ENCODE data around the gene KCNC3.

KCNC3 gene

GRCh38 chr19:50285833-50286232 is 43.3 kb downstream of the KCNC3 start:
- no peak for DNase-seq (ENCODE audit: low spot score)
- no peak for TF ChIP-seq CTCF (IDR thresholded peaks at IDR 0.05; ENCODE audit: extremely low read depth, missing control alignments)

GRCh38 chr19:50281491-50281890 is 47.7 kb downstream of the KCNC3 start:
- TF ChIP-seq CTCF (IDR thresholded peaks at IDR 0.05; ENCODE audit: extremely low read depth, missing control alignments): no peak
- no peak for DNase-seq (ENCODE audit: low spot score)

- DNase-seq (ENCODE audit: low spot score): no peak
- no peak for TF ChIP-seq CTCF (IDR thresholded peaks at IDR 0.05; ENCODE audit: extremely low read depth, missing control alignments)
Observed at GRCh38 chr19:50280983-50281382, 48.2 kb downstream of the KCNC3 start.

- DNase-seq (ENCODE audit: low spot score): no peak
- TF ChIP-seq CTCF (IDR thresholded peaks at IDR 0.05; ENCODE audit: extremely low read depth, missing control alignments): no peak
Observed at GRCh38 chr19:50280074-50280473, 49.1 kb downstream of the KCNC3 start.

- TF ChIP-seq CTCF (IDR thresholded peaks at IDR 0.05; ENCODE audit: extremely low read depth, missing control alignments): no peak
- DNase-seq (ENCODE audit: low spot score): no peak
Observed at GRCh38 chr19:50277966-50278580, 51.1 kb downstream of the KCNC3 start.

DNA sequence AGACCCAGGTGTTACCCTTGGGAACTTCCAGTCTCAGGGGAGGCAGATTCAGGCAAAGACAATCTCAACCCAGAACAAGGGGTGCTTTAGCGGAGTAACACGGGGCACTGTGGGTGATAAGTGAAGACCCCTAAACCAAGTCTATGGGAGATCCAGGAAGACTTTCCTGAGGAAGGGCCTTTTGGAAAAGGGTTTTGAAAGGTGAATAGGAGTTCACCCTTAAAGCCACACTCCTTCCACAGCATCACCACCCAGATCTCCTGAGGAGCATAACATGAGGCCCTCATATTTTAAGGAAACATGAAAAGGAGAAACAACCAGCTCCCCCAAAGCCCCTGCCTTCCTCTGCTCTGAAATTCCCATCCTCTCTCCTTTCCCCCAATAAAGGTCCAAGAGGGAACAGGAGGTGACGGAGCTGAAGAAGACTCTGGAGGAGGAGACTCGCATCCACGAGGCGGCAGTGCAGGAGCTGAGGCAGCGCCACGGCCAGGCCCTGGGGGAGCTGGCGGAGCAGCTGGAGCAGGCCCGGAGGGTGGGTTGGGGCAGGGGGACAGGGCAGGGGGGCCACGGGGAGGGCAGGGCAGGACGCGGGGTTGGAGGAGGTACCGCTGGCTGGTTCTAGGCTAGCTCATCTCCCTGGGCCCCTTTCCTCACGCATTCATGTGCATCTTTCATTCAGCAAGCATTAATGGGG is 52.7 kb downstream of the KCNC3 start:
- TF ChIP-seq CTCF (IDR thresholded peaks at IDR 0.05; ENCODE audit: extremely low read depth, missing control alignments): no peak
- no peak for DNase-seq (ENCODE audit: low spot score)

DNA sequence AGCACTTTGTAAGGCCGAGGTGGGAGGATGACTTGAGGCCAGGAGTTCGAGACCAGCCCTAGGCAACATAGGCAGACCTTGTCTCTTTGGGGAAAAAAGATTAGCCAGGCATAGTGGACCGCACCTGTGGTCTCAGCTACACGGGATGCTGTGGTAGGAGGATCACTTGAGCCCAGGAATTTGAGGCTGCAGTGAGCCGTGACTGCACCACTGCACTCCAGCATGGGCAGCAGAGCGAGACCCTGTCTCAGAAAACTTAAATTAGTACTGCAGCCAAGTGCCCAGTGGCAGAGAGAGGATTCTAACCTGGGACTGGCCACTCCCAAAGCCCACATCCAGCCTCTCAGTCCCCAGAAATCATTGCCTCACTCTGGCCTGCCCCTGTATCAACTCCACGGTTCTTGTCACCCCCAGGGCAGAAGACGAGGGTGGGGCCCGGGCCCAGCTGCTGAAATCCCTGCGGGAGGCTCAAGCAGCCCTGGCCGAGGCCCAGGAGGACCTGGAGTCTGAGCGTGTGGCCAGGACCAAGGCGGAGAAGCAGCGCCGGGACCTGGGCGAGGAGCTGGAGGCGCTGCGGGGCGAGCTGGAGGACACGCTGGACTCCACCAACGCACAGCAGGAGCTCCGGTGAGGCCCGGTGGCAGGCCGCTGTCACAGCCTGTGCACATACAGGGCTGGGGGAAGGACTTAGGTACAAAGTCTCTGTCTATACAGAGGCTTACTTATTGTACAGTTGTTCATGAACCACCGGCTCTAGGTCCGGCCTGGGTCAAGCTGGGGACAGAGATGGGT is 53.4 kb downstream of the KCNC3 start:
- no peak for TF ChIP-seq CTCF (IDR thresholded peaks at IDR 0.05; ENCODE audit: extremely low read depth, missing control alignments)
- no peak for DNase-seq (ENCODE audit: low spot score)
